ENCODE data around the gene ADIPOR2. TPM values are rescaled to one million over a fixed set of nuclear protein-coding genes. Genes with fewer than 3 reads are reported as not detected.

The ADIPOR2 gene
- total and polyA plus RNA-seq, 4 donors, result 26.6 to 68.3 (median 41.7) TPM

GRCh38 chr12:1662761-1663439 lies 28.0 kb upstream of the ADIPOR2 start:
- Histone ChIP-seq H3K4me3 (ENCODE audit: low read depth in 1 of 3, low read length in 3 of 3) (no peak overlapping the region), H3K9ac (ENCODE audit: low read depth in 1 of 2, low read length in 2 of 2) (no peak overlapping the region), H3K4me1 (ENCODE audit: control insufficient read depth in 4 of 4, insufficient read depth in 4 of 4, low read length in 3 of 4) (peaks cover 6 to 26% (median 8%) of the 10 kb centered on the region in 4 donors), H3K27me3 (ENCODE audit: control insufficient read depth in 4 of 4, insufficient read depth in 4 of 4, low read length in 3 of 4) (no peaks in the 10 kb centered on the region), H3K9me3 (ENCODE audit: control insufficient read depth in 4 of 4, low read length in 3 of 4) (no peaks in the 10 kb centered on the region), H3K27ac (ENCODE audit: low read depth in 1 of 2, low read length in 2 of 2) (peak overlapping the region; percentile 86 to 91), H3K36me3 (ENCODE audit: control insufficient read depth in 4 of 4, insufficient read depth in 3 of 4, low read depth in 1 of 4, low read length in 3 of 4) (no peaks in the 10 kb centered on the region)
- WGBS, result 52% methylated on average over 46 of the region's 46 CpGs
- TF ChIP-seq YY1 (IDR thresholded peaks at IDR 0.05), result no peak
- TF ChIP-seq JUND (IDR thresholded peaks at IDR 0.05), result no peak
- TF ChIP-seq FOXA1 (IDR thresholded peaks at IDR 0.05), result no peak
- peak; percentile 5 for TF ChIP-seq SP1 (IDR thresholded peaks at IDR 0.05)
- TF ChIP-seq ZBTB33 (IDR thresholded peaks at IDR 0.05), result no peak
- TF ChIP-seq HNF4A (conservative IDR thresholded peaks at IDR 0.05), result no peak
- no peak for TF ChIP-seq ATF3 (IDR thresholded peaks at IDR 0.05)
- TF ChIP-seq RAD21 (IDR thresholded peaks at IDR 0.05), result peak in 1 of 2 donors; percentile 75
- no peak for TF ChIP-seq MAX (IDR thresholded peaks at IDR 0.05)
- no peak for TF ChIP-seq GABPA (IDR thresholded peaks at IDR 0.05 in 1 of 2, conservative IDR thresholded peaks at IDR 0.05 in 1 of 2)
- TF ChIP-seq RXRA (IDR thresholded peaks at IDR 0.05), result peak in 1 of 2 donors; percentile 41
- TF ChIP-seq REST (IDR thresholded peaks at IDR 0.05), result no peak
- TF ChIP-seq EGR1 (IDR thresholded peaks at IDR 0.05; ENCODE audit: low read depth in 2 of 2), result no peak
- TF ChIP-seq FOXA2 (IDR thresholded peaks at IDR 0.05), result no peak
- no peak for TF ChIP-seq TAF1 (conservative IDR thresholded peaks at IDR 0.05)
- TF ChIP-seq CTCF (IDR thresholded peaks at IDR 0.05; ENCODE audit: low read depth, low read length, missing input control), result peak; percentile 26
- no peak for TF ChIP-seq NR2F2 (IDR thresholded peaks at IDR 0.05)
- TF ChIP-seq HNF4G (IDR thresholded peaks at IDR 0.05), result no peak
- DNase-seq (ENCODE audit: low spot score), result peak; percentile 76
